CD14-positive monocyte (primary cell): ENCODE measurements around the gene MAB21L1. TPM values are rescaled to one million over a fixed set of nuclear protein-coding genes. Genes with fewer than 3 reads are reported as not detected.

Experiments
- DNase-seq, 3 donors: peaks; one replicate each; pipeline ENCODE4 v3.0.0-alpha.2; 2011 to 2022
- H2AFZ ChIP-seq: 2 replicates; pipeline ENCODE4 v1.6.0; 2012; ENCODE audit warnings: mild to moderate bottlenecking, low read depth, low read length, inconsistent platforms; ENCODE audit not compliant: insufficient read depth, poor library complexity, severe bottlenecking
- H3K27ac ChIP-seq, 2 donors: 1 replicate in 1 of 2; 2 replicates in 1 of 2; pipeline ENCODE4 v1.5.1; 2012 to 2013; ENCODE audit warnings: low read length in 2 of 2, control low read depth in 1 of 2, inconsistent platforms in 1 of 2, low read depth in 1 of 2, mild to moderate bottlenecking in 1 of 2
- H3K27me3 ChIP-seq, 2 donors: one replicate each; pipeline versions ENCODE4 v1.6.0 to v1.6.1; 2011 to 2013; ENCODE audit warnings: low read length in 2 of 2; ENCODE audit not compliant: control insufficient read depth in 2 of 2, insufficient read depth in 2 of 2
- H3K36me3 ChIP-seq, 2 donors: replicated peaks in 1 of 2; 1 replicate in 1 of 2; 2 replicates in 1 of 2; pipeline versions ENCODE4 v1.5.1 to v1.6.1; 2012 to 2013; ENCODE audit warnings: low read length in 2 of 2, control low read depth in 1 of 2, inconsistent platforms in 1 of 2, mild to moderate bottlenecking in 1 of 2; ENCODE audit not compliant: insufficient read depth in 2 of 2, control insufficient read depth in 1 of 2
- H3K4me1 ChIP-seq, 2 donors: 1 replicate in 1 of 2; 2 replicates in 1 of 2; pipeline versions ENCODE4 v1.5.1 to v1.6.1; 2012 to 2013; ENCODE audit warnings: low read length in 2 of 2, control low read depth in 1 of 2, inconsistent platforms in 1 of 2, mild to moderate bottlenecking in 1 of 2, moderate library complexity in 1 of 2; ENCODE audit not compliant: insufficient read depth in 2 of 2, control insufficient read depth in 1 of 2
- H3K4me2 ChIP-seq: replicated peaks from 2 replicates; pipeline ENCODE3; 2012; ENCODE audit warnings: low read length, moderate library complexity, mild to moderate bottlenecking; ENCODE audit not compliant: poor library complexity, severe bottlenecking; ENCODE audit errors: extremely low read depth
- H3K4me3 ChIP-seq, 3 experiments: fragments of 200-600 bp in 1 of 3; sonication (generic) in 1 of 3; replicated peaks in 1 of 3; 1 replicate in 2 of 3; 2 replicates in 1 of 3; pipeline ENCODE4 v1.5.1; 2011 to 2013; ENCODE audit warnings: low read length in 3 of 3, mild to moderate bottlenecking in 3 of 3, control low read depth in 2 of 3, low read depth in 2 of 3, inconsistent platforms in 1 of 3, moderate library complexity in 1 of 3
- H3K79me2 ChIP-seq: 2 replicates; pipeline ENCODE4 v1.6.0; 2012; ENCODE audit warnings: mild to moderate bottlenecking, control low read depth, inconsistent platforms, low read length, moderate library complexity; ENCODE audit not compliant: insufficient read depth
- H3K9ac ChIP-seq: 2 replicates; pipeline ENCODE4 v1.6.0; 2017; ENCODE audit warnings: low read length, mild to moderate bottlenecking; ENCODE audit not compliant: insufficient read depth, poor library complexity, severe bottlenecking
- H3K9me3 ChIP-seq, 2 donors: replicated peaks in 1 of 2; 1 replicate in 1 of 2; 2 replicates in 1 of 2; pipeline versions ENCODE4 v1.5.1 to v1.6.1; 2012 to 2013; ENCODE audit warnings: low read length in 2 of 2, control low read depth in 1 of 2; ENCODE audit not compliant: control insufficient read depth in 1 of 2, insufficient read depth in 1 of 2
- H4K20me1 ChIP-seq: 2 replicates; pipeline ENCODE4 v1.6.0; 2012; ENCODE audit warnings: mild to moderate bottlenecking, low read length, control low read depth, moderate library complexity; ENCODE audit not compliant: insufficient read depth
- H3K27ac Mint-ChIP-seq, 7 donors: one replicate each; pipeline ENCODE4 v1.8.0; 2020; ENCODE audit warnings: mild to moderate bottlenecking in 7 of 7, mixed read lengths in 7 of 7, moderate library complexity in 6 of 7, inconsistent platforms in 2 of 7
- H3K27me3 Mint-ChIP-seq, 3 donors: one replicate each; pipeline ENCODE4 v1.8.0; 2021 to 2022; ENCODE audit warnings: low read depth in 3 of 3, mild to moderate bottlenecking in 3 of 3, mixed read lengths in 3 of 3, moderate library complexity in 3 of 3, inconsistent platforms in 1 of 3
- H3K36me3 Mint-ChIP-seq, 2 donors: one replicate each; pipeline ENCODE4 v1.8.0; 2020; ENCODE audit warnings: mixed read lengths in 2 of 2, inconsistent platforms in 1 of 2, mild to moderate bottlenecking in 1 of 2
- H3K4me1 Mint-ChIP-seq: one replicate; pipeline ENCODE4 v1.8.0; 2020; ENCODE audit warnings: mild to moderate bottlenecking, mixed read lengths
- H3K4me3 Mint-ChIP-seq, 2 donors: one replicate each; pipeline ENCODE4 v1.8.0; 2020; ENCODE audit warnings: mild to moderate bottlenecking in 2 of 2, mixed read lengths in 2 of 2, moderate library complexity in 1 of 2
- H3K9me3 Mint-ChIP-seq, 7 donors: one replicate each; pipeline ENCODE4 v1.8.0; 2020 to 2022; ENCODE audit warnings: mixed read lengths in 7 of 7, mild to moderate bottlenecking in 6 of 7, moderate library complexity in 6 of 7, inconsistent platforms in 2 of 7
- WGBS: methylation state at CpG from one replicate; pipeline ENCODE4 v1.1.5; 2013; ENCODE audit warnings: missing lambda C conversion rate; ENCODE audit not compliant: insufficient coverage; 5-methylcytosine and 5-hydroxymethylcytosine counted together
- intact Hi-C, 2 donors: fragments of 100-400 bp; cut with micrococcal nuclease; formaldehyde crosslinking; loops; one replicate each; pipeline versions ENCODE4 v1.15.0 to v1.15.1; 2023
- polyA plus RNA-seq, 3 donors: library from polyadenylated mRNA; depleted of rRNA in 1 of 3; unstranded in 2 of 3; stranded (reverse) in 1 of 3; fragments of 300-500 nt in 2 of 3; fragments of >200 nt in 1 of 3; fragmentation: Illumina TruSeq in 2 of 3; gene quantifications; 1 replicate in 2 of 3; 2 replicates in 1 of 3; pipeline ENCODE4 v1.2.3, GENCODE V29; 2012 to 2021
- TF ChIP-seq, protein P1 (sequence below): fragments of 200-600 bp; IDR thresholded peaks from one replicate; pipeline ENCODE4 v1.8.0; 2022; ENCODE audit warnings: antibody characterized with exemption, mild to moderate bottlenecking

Gene MAB21L1
- polyA plus RNA-seq, 3 donors, result not detected

DNA sequence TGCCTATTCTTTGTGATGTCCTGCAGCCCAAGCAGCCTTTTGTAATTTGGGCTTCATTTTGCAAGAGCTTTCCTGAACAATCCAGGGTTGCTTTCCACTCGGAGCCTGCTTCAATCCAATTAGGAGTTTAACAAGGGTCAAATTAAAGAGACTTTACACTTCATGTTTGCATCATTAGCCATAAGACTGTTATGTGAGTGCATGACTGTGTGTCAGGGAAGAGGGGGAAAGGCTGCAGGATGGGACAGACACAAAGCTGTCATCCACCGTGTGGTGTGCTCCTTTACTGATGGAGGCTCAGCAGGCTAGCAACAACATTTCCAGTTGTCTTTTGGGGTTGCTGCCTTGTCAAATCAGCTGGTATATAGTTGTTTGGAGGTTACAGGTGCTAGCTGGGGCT, 23.7 kb upstream of the MAB21L1 start:
- TF ChIP-seq, protein P1, sequence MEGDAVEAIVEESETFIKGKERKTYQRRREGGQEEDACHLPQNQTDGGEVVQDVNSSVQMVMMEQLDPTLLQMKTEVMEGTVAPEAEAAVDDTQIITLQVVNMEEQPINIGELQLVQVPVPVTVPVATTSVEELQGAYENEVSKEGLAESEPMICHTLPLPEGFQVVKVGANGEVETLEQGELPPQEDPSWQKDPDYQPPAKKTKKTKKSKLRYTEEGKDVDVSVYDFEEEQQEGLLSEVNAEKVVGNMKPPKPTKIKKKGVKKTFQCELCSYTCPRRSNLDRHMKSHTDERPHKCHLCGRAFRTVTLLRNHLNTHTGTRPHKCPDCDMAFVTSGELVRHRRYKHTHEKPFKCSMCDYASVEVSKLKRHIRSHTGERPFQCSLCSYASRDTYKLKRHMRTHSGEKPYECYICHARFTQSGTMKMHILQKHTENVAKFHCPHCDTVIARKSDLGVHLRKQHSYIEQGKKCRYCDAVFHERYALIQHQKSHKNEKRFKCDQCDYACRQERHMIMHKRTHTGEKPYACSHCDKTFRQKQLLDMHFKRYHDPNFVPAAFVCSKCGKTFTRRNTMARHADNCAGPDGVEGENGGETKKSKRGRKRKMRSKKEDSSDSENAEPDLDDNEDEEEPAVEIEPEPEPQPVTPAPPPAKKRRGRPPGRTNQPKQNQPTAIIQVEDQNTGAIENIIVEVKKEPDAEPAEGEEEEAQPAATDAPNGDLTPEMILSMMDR, result no peak
- Mint-ChIP-seq H3K27me3 (peaks cover 0 to 2% (median 0%) of the 10 kb centered on the region in 3 donors), H3K9me3 (peaks cover 0 to 1% (median 0%) of the 10 kb centered on the region in 7 donors), H3K27ac (no peak overlapping the region), H3K4me3 (no peak overlapping the region), H3K36me3 (no peaks in the 10 kb centered on the region), H3K4me1 (peaks cover 19% of the 10 kb centered on the region)
- 86% methylated on average over 2 of the region's 2 CpGs for WGBS
- no peak for DNase-seq
- Histone ChIP-seq H4K20me1 (no peaks in the 10 kb centered on the region), H3K27ac (no peak overlapping the region), H3K27me3 (no peaks in the 10 kb centered on the region), H3K4me1 (peaks cover 8 to 27% of the 10 kb centered on the region in 2 donors), H3K79me2 (no peaks in the 10 kb centered on the region), H3K4me3 (no peak overlapping the region), H2AFZ (no peak overlapping the region), H3K9me3 (no peaks in the 10 kb centered on the region), H3K4me2 (no peak overlapping the region), H3K9ac (no peak overlapping the region), H3K36me3 (no peaks in the 10 kb centered on the region)
- intact Hi-C loops, result no loop called here

DNA sequence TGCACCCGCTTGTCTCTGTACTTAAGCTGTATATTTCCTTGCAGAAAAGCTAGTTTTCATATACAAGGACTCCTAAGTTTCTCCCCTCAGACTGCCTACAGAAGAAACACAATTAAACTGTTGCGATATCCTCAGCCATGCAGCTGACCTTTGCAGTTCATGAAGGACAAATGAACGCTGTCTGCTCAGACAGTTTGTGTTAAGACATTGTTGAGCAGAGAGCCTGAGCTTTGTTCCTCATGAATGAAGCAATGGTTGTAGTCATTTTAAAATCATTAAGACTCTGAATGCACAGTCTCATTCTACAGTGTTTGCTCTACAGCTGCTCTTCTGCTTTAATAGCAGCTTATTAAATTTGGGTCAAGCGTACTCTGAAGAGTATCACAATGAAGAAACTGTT, 23.2 kb upstream of the MAB21L1 start:
- intact Hi-C loops, result no loop called here
- Histone ChIP-seq H4K20me1 (no peaks in the 10 kb centered on the region), H3K9me3 (no peaks in the 10 kb centered on the region), H3K27ac (no peak overlapping the region), H3K36me3 (no peaks in the 10 kb centered on the region), H3K9ac (no peak overlapping the region), H3K27me3 (no peaks in the 10 kb centered on the region), H3K4me2 (no peak overlapping the region), H3K79me2 (no peaks in the 10 kb centered on the region), H3K4me1 (peaks cover 8 to 27% of the 10 kb centered on the region in 2 donors), H3K4me3 (no peak overlapping the region), H2AFZ (no peak overlapping the region)
- Mint-ChIP-seq H3K4me1 (peaks cover 19% of the 10 kb centered on the region), H3K36me3 (no peaks in the 10 kb centered on the region), H3K9me3 (peaks cover 0 to 3% (median 1%) of the 10 kb centered on the region in 7 donors), H3K27me3 (peaks cover 0 to 2% (median 0%) of the 10 kb centered on the region in 3 donors), H3K4me3 (no peak overlapping the region), H3K27ac (peak overlapping the region in 1 of 7 donors; percentile 13)
- WGBS, result 88% methylated on average over 2 of the region's 4 CpGs
- TF ChIP-seq, protein P1, result no peak
- DNase-seq, result no peak
